B cell (primary cell): ENCODE data around the gene KCNC3. TPM values are rescaled to one million over a fixed set of nuclear protein-coding genes. Genes with fewer than 3 reads are reported as not detected.

ENCODE experiments used
- ATAC-seq: fragments of 200-7000 bp; cut with Tn5 transposase; one replicate; pipeline ENCODE4 v1.10.0; 2021; ENCODE audit warnings: low read depth, mild to moderate bottlenecking, moderate number of reproducible peaks, moderate library complexity
- CTCF ChIA-PET: fragments of 350-600 bp; sonication (Branson Sonifier 250); formaldehyde crosslinking; loops from one replicate; lab custom pipeline; 2021; ENCODE audit warnings: antibody characterized with exemption, inconsistent platforms; lab: Charles Lee
- POLR2A ChIA-PET: fragments of 350-600 bp; sonication (Branson Sonifier 250); formaldehyde crosslinking; loops from one replicate; lab custom pipeline; 2021; ENCODE audit warnings: antibody characterized with exemption; lab: Charles Lee
- DNase-seq: peaks from one replicate; pipeline ENCODE4 v3.0.0; 2013
- H2AFZ ChIP-seq: 2 replicates; pipeline ENCODE4 v1.6.1; 2012; ENCODE audit warnings: mild to moderate bottlenecking, low read depth, low read length; ENCODE audit not compliant: insufficient read depth, poor library complexity, severe bottlenecking
- H3K27ac ChIP-seq, 2 donors: 1 replicate in 1 of 2; 2 replicates in 1 of 2; pipeline ENCODE4 v1.5.1; 2012 to 2013; ENCODE audit warnings: low read length in 2 of 2, mild to moderate bottlenecking in 2 of 2, moderate library complexity in 1 of 2
- H3K27me3 ChIP-seq, 4 experiments: fragments of 200-600 bp in 1 of 4; sonication (generic) in 1 of 4; replicated peaks in 1 of 4; 1 replicate in 2 of 4; 2 replicates in 2 of 4; pipeline versions ENCODE4 v1.6.1 to v1.7.0; 2013 to 2016; ENCODE audit warnings: low read length in 3 of 4, mild to moderate bottlenecking in 2 of 4, mixed read lengths in 1 of 4, moderate library complexity in 1 of 4; ENCODE audit not compliant: insufficient read depth in 4 of 4, control insufficient read depth in 3 of 4; ENCODE audit errors: control extremely low read depth in 1 of 4
- H3K36me3 ChIP-seq, 2 experiments: replicated peaks in 1 of 2; 1 replicate in 1 of 2; 2 replicates in 1 of 2; pipeline versions ENCODE4 v1.6.1 to v1.7.1; 2013; ENCODE audit warnings: low read length in 1 of 2; ENCODE audit not compliant: insufficient read depth in 2 of 2, control insufficient read depth in 1 of 2; ENCODE audit errors: control extremely low read depth in 1 of 2, extremely low read depth in 1 of 2
- H3K4me1 ChIP-seq, 2 donors: fragments of 200-600 bp in 1 of 2; sonication (generic) in 1 of 2; 1 replicate in 1 of 2; 2 replicates in 1 of 2; pipeline versions ENCODE4 v1.5.1 to v1.6.1; 2013 to 2017; ENCODE audit warnings: low read length in 2 of 2; ENCODE audit not compliant: control insufficient read depth in 2 of 2, insufficient read depth in 2 of 2
- H3K4me2 ChIP-seq: replicated peaks from 2 replicates; pipeline ENCODE3; 2012; ENCODE audit warnings: mild to moderate bottlenecking, low read depth, low read length; ENCODE audit not compliant: poor library complexity, severe bottlenecking
- H3K4me3 ChIP-seq, 5 experiments: fragments of 200-600 bp in 1 of 5; sonication (generic) in 1 of 5; 1 replicate in 3 of 5; 2 replicates in 2 of 5; pipeline versions ENCODE4 v1.5.1 to v1.7.0; 2011 to 2016; ENCODE audit warnings: low read length in 4 of 5, mild to moderate bottlenecking in 4 of 5, low read depth in 2 of 5, control low read depth in 1 of 5, moderate library complexity in 1 of 5; ENCODE audit not compliant: insufficient read depth in 1 of 5; ENCODE audit errors: control extremely low read depth in 1 of 5, extremely low read depth in 1 of 5
- H3K79me2 ChIP-seq: fragments of 200-600 bp; sonication (generic); one replicate; pipeline ENCODE4 v1.6.0; 2016; ENCODE audit warnings: low read length; ENCODE audit not compliant: control insufficient read depth, insufficient read depth
- H3K9ac ChIP-seq: fragments of 200-600 bp; sonication (generic); 2 replicates; pipeline ENCODE4 v1.6.1; 2017; ENCODE audit warnings: mild to moderate bottlenecking, low read length, moderate library complexity
- H3K9me3 ChIP-seq, 3 donors: one replicate each; pipeline versions ENCODE4 v1.6.1 to v1.7.1; 2013; ENCODE audit warnings: low read length in 2 of 3; ENCODE audit not compliant: control insufficient read depth in 2 of 3, insufficient read depth in 1 of 3; ENCODE audit errors: control extremely low read depth in 1 of 3
- H4K20me1 ChIP-seq: 2 replicates; pipeline ENCODE4 v1.6.0; 2012; ENCODE audit warnings: mild to moderate bottlenecking, low read length; ENCODE audit not compliant: insufficient read depth, control insufficient read depth, poor library complexity, severe bottlenecking
- H3K27ac Mint-ChIP-seq: one replicate; pipeline ENCODE4 v1.8.0; 2021; ENCODE audit warnings: mixed read lengths
- H3K27me3 Mint-ChIP-seq: one replicate; pipeline ENCODE4 v1.8.0; 2021; ENCODE audit warnings: mixed read lengths
- H3K4me1 Mint-ChIP-seq: one replicate; pipeline ENCODE4 v1.8.0; 2021; ENCODE audit warnings: mixed read lengths
- H3K4me3 Mint-ChIP-seq: one replicate; pipeline ENCODE4 v1.8.0; 2021; ENCODE audit warnings: mixed read lengths
- H3K9me3 Mint-ChIP-seq: one replicate; pipeline ENCODE4 v1.8.0; 2022; ENCODE audit warnings: mixed read lengths; ENCODE audit not compliant: insufficient read depth
- CTCF ChIP-seq: fragments of 200-600 bp; IDR thresholded peaks from one replicate; pipeline ENCODE4 v1.8.0; 2022; ENCODE audit warnings: antibody characterized with exemption, mild to moderate bottlenecking
- EZH2 ChIP-seq: IDR thresholded peaks from 2 replicates; pipeline ENCODE4 v1.6.1; 2012; ENCODE audit warnings: borderline replicate concordance, low read depth, mild to moderate bottlenecking, moderate library complexity, low read length; ENCODE audit not compliant: insufficient read depth, poor library complexity, severe bottlenecking
- WGBS: methylation state at CpG from one replicate; pipeline ENCODE4 v1.1.5; 2013; ENCODE audit warnings: missing lambda C conversion rate; ENCODE audit not compliant: insufficient coverage; 5-methylcytosine and 5-hydroxymethylcytosine counted together
- intact Hi-C: fragments of 100-400 bp; cut with micrococcal nuclease; formaldehyde crosslinking; loops from one replicate; pipeline ENCODE4 v1.10.0; 2022
- polyA plus RNA-seq: library from polyadenylated mRNA; depleted of rRNA; stranded (reverse); fragments of >200 nt; gene quantifications from 2 replicates; pipeline ENCODE4 v1.2.3, GENCODE V29; 2012
- total RNA-seq, 2 donors: library from RNA; stranded (reverse); fragments of 120-200 nt in 1 of 2; gene quantifications; 1 replicate in 1 of 2; 2 replicates in 1 of 2; pipeline versions ENCODE4 v1.2.3 to v1.2.4, GENCODE V29; 2013 to 2022

Gene KCNC3
- total and polyA plus RNA-seq, 2 donors (not counting 1 experiment from before 2014, with no cell fraction given), result 12.3 to 23.0 TPM

GRCh38 chr19:50368649-50369570 is 39.7 kb upstream of the KCNC3 start:
- TF ChIP-seq EZH2, result no peak
- peak; percentile 83 for TF ChIP-seq CTCF
- H3K9me3 ChIP-seq, result no peaks in the 10 kb centered on the region
- intact Hi-C loops, result loop anchor here (1.0 to 2.0 kb wide), 6 partner anchors 12 to 356 kb away; partner anchors contain the start of gene POLD1
- peak; percentile 88 for DNase-seq
- H4K20me1 ChIP-seq, result no peaks in the 10 kb centered on the region
- peak overlapping the region; percentile 83 for H3K9ac ChIP-seq
- H3K4me3 ChIP-seq, result peak overlapping the region; percentile 67 to 80 (median 69)
- H3K27me3 Mint-ChIP-seq, result no peaks in the 10 kb centered on the region
- H3K27ac ChIP-seq, result peak overlapping the region; percentile 51 to 74
- H3K27me3 ChIP-seq, result no peaks in the 10 kb centered on the region
- 8% methylated on average over 21 of the region's 34 CpGs for WGBS
- ChIA-PET CTCF (interaction anchor here (0.6 to 8.6 kb wide), 22 partner anchors 9 to 553 kb away, joined by 3 to 131 read pairs (median 4); partner anchors contain the start of genes KCNC3, POLD1 and SPIB), POLR2A (interaction anchor here (0.6 to 1.8 kb wide), 7 partner anchors 12 to 414 kb away, joined by 3 to 10 read pairs (median 3); no protein-coding TSS in a partner anchor)
- ATAC-seq, result peak; percentile 84
- no peaks in the 10 kb centered on the region for H3K9me3 Mint-ChIP-seq
- H3K36me3 ChIP-seq, result no peaks in the 10 kb centered on the region
- H2AFZ ChIP-seq, result peak overlapping the region; percentile 93
- peak overlapping the region; percentile 96 for H3K4me2 ChIP-seq
- H3K4me1 Mint-ChIP-seq, result peaks cover 30% of the 10 kb centered on the region
- peaks cover 24 to 41% of the 10 kb centered on the region in 2 donors for H3K4me1 ChIP-seq
- H3K27ac Mint-ChIP-seq, result peak overlapping the region; percentile 94
- H3K79me2 ChIP-seq, result peaks cover 7% of the 10 kb centered on the region
- H3K4me3 Mint-ChIP-seq, result peak overlapping the region; percentile 99
